Lower leg skin (tissue), 4 donors: ENCODE results near the gene VAV2. TPM values are rescaled to one million over a fixed set of nuclear protein-coding genes. Genes with fewer than 3 reads are reported as not detected.
"Not testable (repeated sequence)": the region's sequence is repeated elsewhere in the genome, so short reads cannot be mapped to it uniquely, and the experiment has no call there.

Source experiments
- DNase-seq, 2 donors: peaks; one replicate each; pipeline ENCODE4 v3.0.0-alpha.2; 2019; ENCODE audit warnings: low spot score in 2 of 2
- H3K4me3 ChIP-seq: fragments of 200-600 bp; sonication (generic); 2 replicates; pipeline ENCODE4 v1.5.1; 2017; ENCODE audit warnings: mild to moderate bottlenecking, low read depth; ENCODE audit not compliant: poor library complexity, severe bottlenecking
- POLR2A ChIP-seq, 2 donors: fragments of 450-650 bp; IDR thresholded peaks; one replicate each; pipeline ENCODE4 v1.6.1; 2016 to 2017; ENCODE audit warnings: antibody characterized with exemption in 2 of 2, mild to moderate bottlenecking in 1 of 2, moderate library complexity in 1 of 2
- WGBS, 2 donors: methylation state at CpG; one replicate each; pipeline ENCODE4 v1.1.5; 2018; 5-methylcytosine and 5-hydroxymethylcytosine counted together
- intact Hi-C: fragments of 100-400 bp; cut with DNase I; formaldehyde crosslinking; loops from one replicate; pipeline ENCODE4 v1.15.0; 2023; ENCODE audit warnings: low total_unique reads
- total RNA-seq, 4 donors: library from RNA; depleted of rRNA; stranded (reverse); fragments of >200 nt; gene quantifications; one replicate each; pipeline ENCODE4 v1.1.0, GENCODE V29; 2016
- TF ChIP-seq, protein P1 (sequence below), 3 donors: fragments of 450-650 bp; IDR thresholded peaks; one replicate each; pipeline ENCODE4 v1.5.1; 2016; ENCODE audit warnings: antibody characterized with exemption in 3 of 3, mild to moderate bottlenecking in 3 of 3, moderate library complexity in 2 of 3

Gene VAV2
- total RNA-seq, 4 donors from 2014 or later, result 6.8 to 9.1 (median 7.5) TPM

DNA sequence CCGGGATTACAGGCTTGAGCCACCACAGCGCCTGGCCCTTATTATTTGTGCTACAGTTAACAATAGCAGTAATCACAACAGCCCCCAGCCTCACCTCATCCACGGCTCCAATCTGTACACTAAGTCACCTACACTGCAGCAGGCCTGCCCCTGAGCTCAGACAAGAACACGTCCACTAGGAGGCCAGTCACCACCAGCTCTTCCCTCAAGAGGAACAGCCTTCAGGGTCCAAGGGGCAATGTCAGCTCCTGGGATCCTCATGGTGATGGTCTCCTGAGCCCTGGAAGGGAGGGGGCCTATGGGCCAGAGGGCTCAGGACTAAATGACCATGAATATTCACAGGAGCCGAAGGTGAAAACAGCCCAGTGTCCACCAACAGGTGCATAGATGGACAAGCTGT is 67.7 kb downstream of the VAV2 start:
- WGBS, 2 donors, result 95 to 97% methylated on average over 5 of the region's 5 CpGs
- intact Hi-C loops, result no loop called here

DNA sequence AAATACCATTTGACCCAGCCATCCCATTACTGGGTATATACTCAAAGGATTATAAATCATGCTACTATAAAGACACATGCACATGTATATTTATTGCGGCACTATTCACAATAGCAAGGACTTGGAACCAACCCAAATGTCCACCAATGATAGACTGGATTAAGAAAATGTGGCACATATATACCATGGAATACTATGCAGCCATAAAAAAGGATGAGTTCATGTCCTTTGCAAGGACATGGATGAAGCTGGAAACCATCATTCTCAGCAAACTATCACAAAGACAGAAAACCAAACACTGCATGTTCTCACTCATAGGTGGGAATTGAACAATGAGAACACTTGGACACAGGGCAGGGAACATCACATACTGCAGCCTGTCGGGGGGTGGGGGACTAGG is 68.5 kb downstream of the VAV2 start:
- DNase-seq, intact Hi-C loops, H3K4me3 ChIP-seq: not testable (repeated sequence)
- WGBS, 2 donors, result 96 to 98% methylated on average over 2 of the region's 2 CpGs

More for the DNA sequence above, 67.7 kb downstream of the VAV2 start:
- no peak for DNase-seq
- no peak overlapping the region for H3K4me3 ChIP-seq
- TF ChIP-seq, protein P1, sequence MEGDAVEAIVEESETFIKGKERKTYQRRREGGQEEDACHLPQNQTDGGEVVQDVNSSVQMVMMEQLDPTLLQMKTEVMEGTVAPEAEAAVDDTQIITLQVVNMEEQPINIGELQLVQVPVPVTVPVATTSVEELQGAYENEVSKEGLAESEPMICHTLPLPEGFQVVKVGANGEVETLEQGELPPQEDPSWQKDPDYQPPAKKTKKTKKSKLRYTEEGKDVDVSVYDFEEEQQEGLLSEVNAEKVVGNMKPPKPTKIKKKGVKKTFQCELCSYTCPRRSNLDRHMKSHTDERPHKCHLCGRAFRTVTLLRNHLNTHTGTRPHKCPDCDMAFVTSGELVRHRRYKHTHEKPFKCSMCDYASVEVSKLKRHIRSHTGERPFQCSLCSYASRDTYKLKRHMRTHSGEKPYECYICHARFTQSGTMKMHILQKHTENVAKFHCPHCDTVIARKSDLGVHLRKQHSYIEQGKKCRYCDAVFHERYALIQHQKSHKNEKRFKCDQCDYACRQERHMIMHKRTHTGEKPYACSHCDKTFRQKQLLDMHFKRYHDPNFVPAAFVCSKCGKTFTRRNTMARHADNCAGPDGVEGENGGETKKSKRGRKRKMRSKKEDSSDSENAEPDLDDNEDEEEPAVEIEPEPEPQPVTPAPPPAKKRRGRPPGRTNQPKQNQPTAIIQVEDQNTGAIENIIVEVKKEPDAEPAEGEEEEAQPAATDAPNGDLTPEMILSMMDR (IDR thresholded peaks at IDR 0.05), result no peak
- no peak for TF ChIP-seq POLR2A (IDR thresholded peaks at IDR 0.05)

DNA sequence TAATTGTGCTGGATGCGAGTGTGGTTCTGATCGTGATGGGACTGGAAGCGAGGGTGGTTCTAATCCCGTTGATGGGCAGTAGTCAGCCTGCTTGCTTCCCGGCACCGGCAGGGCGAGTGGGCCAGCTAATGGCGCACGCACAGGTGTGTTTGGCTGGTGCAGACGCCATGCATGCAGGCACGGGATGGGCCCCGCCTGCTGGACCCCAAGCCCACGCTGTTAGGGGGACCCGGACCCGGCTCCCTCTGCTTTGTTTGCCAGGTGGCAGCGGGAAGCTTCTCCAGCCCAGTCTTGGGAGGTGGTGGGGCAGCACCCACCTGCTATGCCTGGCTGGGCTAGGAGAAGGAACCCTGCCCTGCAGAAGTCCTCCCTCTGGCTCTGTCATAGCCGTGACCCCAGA is 70.3 kb downstream of the VAV2 start:
- no peak overlapping the region for H3K4me3 ChIP-seq
- no peak for TF ChIP-seq POLR2A (IDR thresholded peaks at IDR 0.05)
- TF ChIP-seq, protein P1 (IDR thresholded peaks at IDR 0.05), result no peak
- DNase-seq, result no peak
- 83 to 93% methylated on average over 16 to 17 of the region's 17 CpGs for WGBS, 2 donors
- intact Hi-C loops, result no loop called here

DNA sequence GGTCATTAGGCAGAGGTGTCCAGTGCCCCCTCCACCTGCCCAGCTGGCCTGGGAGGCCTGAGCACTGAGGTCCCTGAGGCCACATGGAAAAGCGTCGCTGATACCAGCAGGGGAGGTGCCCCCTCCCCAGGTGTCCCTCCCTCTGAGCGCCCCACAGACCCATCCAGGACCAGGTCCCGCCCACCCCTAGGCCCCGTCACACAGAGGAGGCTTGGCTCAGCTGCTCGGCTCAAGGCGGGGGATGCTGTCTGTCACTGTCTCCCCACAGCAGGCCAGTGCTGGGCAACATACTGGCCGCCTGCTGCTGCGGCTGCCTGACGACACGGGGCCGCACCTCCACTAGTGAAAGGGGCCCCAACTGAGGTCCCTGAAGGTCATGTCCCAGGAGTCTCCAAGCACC is 71.7 kb downstream of the VAV2 start:
- TF ChIP-seq POLR2A (IDR thresholded peaks at IDR 0.05), result no peak
- TF ChIP-seq, protein P1 (IDR thresholded peaks at IDR 0.05), result no peak
- 91 to 94% methylated on average over 10 to 11 of the region's 12 CpGs for WGBS, 2 donors
- H3K4me3 ChIP-seq, result no peak overlapping the region
- intact Hi-C loops, result no loop called here
- DNase-seq, result no peak

DNA sequence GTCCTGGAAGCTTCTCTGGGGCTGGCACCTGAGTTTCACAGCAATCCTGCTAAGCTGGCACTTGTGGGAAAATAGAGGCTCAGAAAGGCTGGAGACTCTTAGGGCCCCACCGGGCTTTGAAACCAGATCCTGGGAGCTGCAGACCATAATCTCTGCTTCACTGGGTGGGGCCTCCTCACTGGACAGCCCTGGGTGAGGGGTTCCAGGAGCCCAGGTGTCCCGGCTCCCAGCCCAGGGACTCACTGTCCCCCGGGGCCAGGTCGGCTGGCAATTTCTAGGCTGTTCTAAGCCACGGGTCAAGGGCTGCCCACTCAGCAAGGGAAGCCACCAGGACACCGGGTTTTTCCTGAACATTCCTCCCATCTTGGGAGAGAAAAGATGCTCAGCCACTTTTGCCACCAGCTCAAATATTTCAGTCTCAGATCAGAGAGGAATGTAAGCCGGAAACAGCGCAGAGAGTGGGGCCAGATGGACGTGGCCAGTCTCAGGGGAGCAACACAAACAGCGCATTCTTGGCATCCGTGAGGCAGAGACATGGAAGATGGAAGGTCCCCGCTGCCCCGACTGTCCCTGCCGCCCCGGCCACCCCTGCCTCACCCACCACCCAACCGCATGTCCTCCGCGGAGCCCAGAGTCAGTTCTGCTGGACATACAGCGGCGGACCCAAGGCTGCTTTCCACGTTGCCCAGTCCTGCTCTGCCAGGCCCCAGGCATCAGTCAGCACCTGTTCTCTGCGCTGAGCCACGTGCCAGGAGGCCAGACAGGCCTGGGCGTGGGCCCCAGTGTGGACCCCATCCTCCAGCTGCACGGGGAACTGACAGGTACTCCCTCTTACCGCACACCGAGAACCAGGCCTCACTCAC is 72.6 kb downstream of the VAV2 start:
- H3K4me3 ChIP-seq, result no peak overlapping the region
- no peak for DNase-seq
- 83 to 92% methylated on average over 24 to 27 of the region's 27 CpGs for WGBS, 2 donors
- intact Hi-C loops, result no loop called here
- TF ChIP-seq, protein P1 (IDR thresholded peaks at IDR 0.05), result no peak
- no peak for TF ChIP-seq POLR2A (IDR thresholded peaks at IDR 0.05)

DNA sequence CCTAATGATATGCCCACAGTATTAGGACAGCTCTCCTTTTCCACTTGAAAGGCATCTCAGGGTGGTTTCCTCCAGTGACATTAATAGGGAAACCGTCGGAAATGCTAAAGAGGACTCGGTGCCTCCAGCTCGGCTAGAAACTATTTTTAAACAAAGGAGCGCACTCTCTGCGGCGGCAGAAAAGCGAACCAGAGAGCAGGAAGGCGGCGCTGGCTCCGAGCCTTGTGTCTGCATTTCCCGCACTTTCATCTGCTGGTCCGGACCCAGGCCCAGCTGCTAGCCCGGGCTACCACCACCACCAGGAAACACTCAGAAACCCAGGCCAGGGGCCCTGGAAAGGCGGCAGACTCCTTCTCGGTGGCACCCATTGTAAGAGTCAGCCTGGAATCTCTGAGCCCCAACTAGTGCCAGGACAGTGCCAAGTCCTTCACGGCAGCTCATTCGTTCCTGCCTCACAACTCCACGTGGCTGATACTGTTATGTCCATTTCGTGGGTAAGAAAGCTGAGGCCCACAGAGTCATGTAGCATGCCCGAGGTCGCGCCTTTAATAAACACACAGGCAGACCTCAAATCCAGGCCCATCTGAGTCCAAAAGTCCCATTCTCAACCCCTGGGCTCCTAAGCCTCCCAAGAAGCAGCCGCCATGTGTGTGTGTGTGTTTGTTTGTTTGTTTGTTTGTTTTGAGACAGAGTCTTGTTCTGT is 73.9 kb downstream of the VAV2 start:
- 69 to 75% methylated on average over 24 of the region's 24 CpGs for WGBS, 2 donors
- H3K4me3 ChIP-seq, result no peak overlapping the region
- DNase-seq, result no peak
- intact Hi-C loops, result no loop called here
- TF ChIP-seq POLR2A (IDR thresholded peaks at IDR 0.05), result no peak
- TF ChIP-seq, protein P1 (IDR thresholded peaks at IDR 0.05), result no peak
